ENCODE data around the gene SYVN1.

The SYVN1 gene

DNA sequence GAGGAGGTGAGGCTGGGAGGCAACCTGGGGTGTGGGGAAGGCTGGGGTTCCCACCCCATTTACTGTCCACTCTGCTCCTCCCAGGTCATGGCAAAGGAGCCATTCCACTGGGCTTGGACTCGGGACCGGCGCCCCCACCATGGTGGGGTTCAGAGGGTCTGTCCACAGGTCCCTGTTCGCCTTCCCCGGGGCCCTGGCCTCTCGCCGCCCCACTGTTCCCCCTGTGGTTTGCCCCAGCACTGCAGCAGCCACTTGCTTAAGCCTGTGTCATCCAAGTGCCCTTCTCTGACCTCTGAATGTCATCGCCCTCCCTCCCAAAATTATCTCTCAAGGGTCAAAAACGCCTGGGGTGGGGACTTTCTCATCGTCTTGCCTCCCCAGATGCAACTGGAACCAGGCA, 38.3 kb upstream of the SYVN1 start:
- TF ChIP-seq, protein P1, sequence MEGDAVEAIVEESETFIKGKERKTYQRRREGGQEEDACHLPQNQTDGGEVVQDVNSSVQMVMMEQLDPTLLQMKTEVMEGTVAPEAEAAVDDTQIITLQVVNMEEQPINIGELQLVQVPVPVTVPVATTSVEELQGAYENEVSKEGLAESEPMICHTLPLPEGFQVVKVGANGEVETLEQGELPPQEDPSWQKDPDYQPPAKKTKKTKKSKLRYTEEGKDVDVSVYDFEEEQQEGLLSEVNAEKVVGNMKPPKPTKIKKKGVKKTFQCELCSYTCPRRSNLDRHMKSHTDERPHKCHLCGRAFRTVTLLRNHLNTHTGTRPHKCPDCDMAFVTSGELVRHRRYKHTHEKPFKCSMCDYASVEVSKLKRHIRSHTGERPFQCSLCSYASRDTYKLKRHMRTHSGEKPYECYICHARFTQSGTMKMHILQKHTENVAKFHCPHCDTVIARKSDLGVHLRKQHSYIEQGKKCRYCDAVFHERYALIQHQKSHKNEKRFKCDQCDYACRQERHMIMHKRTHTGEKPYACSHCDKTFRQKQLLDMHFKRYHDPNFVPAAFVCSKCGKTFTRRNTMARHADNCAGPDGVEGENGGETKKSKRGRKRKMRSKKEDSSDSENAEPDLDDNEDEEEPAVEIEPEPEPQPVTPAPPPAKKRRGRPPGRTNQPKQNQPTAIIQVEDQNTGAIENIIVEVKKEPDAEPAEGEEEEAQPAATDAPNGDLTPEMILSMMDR (conservative IDR thresholded peaks at IDR 0.05; ENCODE audit: low read depth, low read length), result no peak
- no peak overlapping the region for H3K4me3 ChIP-seq (ENCODE audit: low read depth, low read length)
- no peak for DNase-seq (ENCODE audit: low read depth)

DNA sequence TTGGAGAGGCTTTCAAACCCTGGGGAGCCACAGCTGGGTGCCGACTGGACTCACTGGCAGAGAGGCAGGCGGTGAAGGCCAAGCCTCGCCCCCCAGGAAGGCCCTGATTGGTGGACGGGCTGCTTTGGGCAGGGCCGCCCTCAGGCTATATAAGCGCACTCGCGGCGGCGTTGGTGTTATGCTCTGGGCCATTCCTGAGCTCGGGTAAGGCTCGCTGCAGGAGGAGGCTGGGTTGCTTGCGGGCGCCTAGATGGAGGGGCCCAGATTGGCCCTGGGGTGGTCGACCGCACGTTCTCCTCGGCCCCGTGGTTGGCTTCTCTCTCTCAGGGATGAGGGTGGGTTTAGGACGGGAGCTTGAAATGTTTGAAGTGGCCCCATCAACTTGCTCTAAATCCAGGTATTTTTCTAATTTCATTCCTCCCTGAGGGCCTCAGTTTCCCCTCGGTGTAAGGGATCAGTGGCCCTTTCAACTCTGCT, 35.8 kb upstream of the SYVN1 start, which contains the start of gene SPDYC:
Gene SPDYC, plus strand, starts transcription at position 176 of the 477 bp plus-strand sequence. CDS start 1,125 bp downstream, outside the sequence.
- no peak within 1 kb of the TSS for H3K4me3 ChIP-seq (ENCODE audit: low read depth, low read length)
- DNase-seq (ENCODE audit: low read depth), result no peak
- TF ChIP-seq, protein P1 (conservative IDR thresholded peaks at IDR 0.05; ENCODE audit: low read depth, low read length), result no peak

DNA sequence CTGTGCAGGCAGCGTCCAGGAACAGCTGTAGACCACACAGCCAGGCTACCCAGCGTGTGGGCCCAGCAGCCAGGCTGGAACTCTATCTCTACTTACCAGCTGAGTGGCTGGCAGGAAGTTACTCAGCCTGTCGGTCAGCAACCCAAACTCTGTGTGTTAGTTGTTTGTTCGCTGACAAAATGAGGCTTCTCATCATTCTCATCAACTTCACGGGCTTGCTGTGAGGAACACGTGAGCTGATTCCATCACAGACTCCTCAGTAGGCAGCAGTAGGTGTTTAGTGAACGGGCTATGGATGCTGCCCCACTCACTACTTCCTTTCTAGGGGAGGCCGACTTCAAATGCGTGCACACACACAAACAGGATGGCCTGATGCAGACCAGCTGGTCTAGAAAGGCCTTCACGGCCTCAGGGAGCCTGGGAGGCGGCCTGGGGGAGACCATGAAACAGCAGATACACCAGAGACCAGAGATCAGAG, 34.9 kb upstream of the SYVN1 start:
- TF ChIP-seq, protein P1 (conservative IDR thresholded peaks at IDR 0.05; ENCODE audit: low read depth, low read length), result no peak
- no peak overlapping the region for H3K4me3 ChIP-seq (ENCODE audit: low read depth, low read length)
- DNase-seq (ENCODE audit: low read depth), result peak; percentile 73

DNA sequence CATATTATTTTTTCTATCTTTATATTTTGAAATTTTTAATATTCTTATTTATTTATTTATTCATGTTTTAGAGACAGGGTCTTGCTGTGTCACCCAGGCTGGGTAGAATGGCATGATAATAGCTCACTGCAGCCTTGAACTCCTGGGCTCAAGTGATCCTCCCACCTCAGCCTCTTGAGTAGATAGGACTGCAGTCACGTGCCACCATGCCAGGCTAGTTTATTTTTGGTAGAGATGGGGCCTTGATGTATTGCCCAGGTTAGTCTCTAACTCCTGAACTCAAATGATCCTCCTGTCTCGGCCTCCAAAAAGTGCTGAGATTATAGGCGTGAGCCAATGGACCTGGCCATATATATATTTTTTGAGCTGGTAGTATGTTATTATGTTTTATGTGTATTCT, 33.3 kb upstream of the SYVN1 start:
- no peak overlapping the region for H3K4me3 ChIP-seq (ENCODE audit: low read depth, low read length)
- TF ChIP-seq, protein P1 (conservative IDR thresholded peaks at IDR 0.05; ENCODE audit: low read depth, low read length), result no peak
- no peak for DNase-seq (ENCODE audit: low read depth)

DNA sequence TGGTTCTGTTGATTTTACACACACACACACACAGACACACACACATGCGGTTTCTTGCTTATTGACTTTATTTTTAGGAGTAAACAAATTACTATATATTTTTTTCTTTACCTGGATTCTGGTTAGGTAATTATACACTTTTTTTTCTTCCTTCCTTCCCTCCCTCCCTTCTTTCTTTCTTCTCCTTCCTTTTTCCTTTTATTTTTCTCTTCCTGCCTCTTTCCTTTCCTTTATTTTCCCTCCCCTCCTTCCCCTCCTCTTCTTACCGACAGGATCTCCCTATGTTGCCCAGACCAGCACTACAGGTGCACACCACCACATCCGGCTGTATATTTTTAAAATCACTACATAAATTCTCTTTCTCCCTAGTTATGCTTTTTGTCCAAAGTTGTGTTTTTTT, 32.6 kb upstream of the SYVN1 start:
- no peak overlapping the region for H3K4me3 ChIP-seq (ENCODE audit: low read depth, low read length)
- DNase-seq (ENCODE audit: low read depth), result no peak
- TF ChIP-seq, protein P1 (conservative IDR thresholded peaks at IDR 0.05; ENCODE audit: low read depth, low read length), result no peak

DNA sequence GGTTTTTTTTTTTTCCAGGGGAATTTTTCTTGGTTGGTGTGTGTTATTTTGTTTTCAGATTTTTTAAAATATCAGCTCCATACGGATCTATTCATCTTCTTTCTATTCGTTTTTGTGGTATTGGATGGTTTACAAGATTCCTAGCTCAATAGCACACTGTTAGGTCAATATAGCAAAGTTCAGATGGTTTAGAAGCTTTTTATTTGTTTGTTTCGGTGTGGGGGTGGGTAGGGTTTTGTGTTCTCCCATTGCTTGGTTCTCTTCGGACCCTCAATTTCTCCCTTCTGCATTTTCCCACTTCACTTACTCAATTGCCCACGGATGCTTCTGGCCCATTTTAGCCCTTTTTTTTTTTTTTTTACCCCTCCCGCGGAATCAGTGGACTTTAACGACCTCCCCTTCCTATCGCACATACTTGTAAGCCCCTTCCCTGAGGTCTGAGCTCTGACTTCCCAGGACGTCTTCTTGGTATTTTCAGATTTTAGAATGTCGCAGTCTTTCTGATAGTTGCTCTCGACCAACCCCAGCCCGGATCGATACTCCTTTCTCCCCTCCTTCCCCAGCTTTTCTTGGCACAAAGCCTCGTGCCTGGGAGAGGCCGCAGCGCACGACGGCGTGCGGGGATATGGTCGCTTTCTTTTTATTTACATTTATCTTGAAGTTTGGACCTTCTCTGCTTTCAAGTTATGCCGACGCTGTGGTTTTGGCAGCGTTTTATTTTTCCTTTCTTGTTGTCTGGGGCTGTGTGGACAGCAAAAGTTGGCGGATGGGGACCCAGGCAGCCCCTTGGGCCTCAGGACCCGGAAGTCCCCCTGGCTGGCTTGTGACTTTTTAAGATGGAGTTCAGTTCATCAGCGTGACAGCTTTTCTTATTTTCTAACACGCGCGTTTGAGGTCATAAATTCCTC, 31.3 kb upstream of the SYVN1 start:
- DNase-seq (ENCODE audit: low read depth), result peak; percentile 31
- H3K4me3 ChIP-seq (ENCODE audit: low read depth, low read length), result peak overlapping the region; percentile 43
- TF ChIP-seq, protein P1 (conservative IDR thresholded peaks at IDR 0.05; ENCODE audit: low read depth, low read length), result no peak
